GM20431 (cell line): ENCODE measurements around the gene SPATA2L.

Experiments
- in situ Hi-C: fragments of 300-500 bp; cut with MseI, MboI; formaldehyde crosslinking; loops from one replicate; pipeline ENCODE4 v1.15.0; 2020; ENCODE audit warnings: low sequenced_read_pairs; ENCODE audit not compliant: unreplicated experiment

The SPATA2L gene

DNA sequence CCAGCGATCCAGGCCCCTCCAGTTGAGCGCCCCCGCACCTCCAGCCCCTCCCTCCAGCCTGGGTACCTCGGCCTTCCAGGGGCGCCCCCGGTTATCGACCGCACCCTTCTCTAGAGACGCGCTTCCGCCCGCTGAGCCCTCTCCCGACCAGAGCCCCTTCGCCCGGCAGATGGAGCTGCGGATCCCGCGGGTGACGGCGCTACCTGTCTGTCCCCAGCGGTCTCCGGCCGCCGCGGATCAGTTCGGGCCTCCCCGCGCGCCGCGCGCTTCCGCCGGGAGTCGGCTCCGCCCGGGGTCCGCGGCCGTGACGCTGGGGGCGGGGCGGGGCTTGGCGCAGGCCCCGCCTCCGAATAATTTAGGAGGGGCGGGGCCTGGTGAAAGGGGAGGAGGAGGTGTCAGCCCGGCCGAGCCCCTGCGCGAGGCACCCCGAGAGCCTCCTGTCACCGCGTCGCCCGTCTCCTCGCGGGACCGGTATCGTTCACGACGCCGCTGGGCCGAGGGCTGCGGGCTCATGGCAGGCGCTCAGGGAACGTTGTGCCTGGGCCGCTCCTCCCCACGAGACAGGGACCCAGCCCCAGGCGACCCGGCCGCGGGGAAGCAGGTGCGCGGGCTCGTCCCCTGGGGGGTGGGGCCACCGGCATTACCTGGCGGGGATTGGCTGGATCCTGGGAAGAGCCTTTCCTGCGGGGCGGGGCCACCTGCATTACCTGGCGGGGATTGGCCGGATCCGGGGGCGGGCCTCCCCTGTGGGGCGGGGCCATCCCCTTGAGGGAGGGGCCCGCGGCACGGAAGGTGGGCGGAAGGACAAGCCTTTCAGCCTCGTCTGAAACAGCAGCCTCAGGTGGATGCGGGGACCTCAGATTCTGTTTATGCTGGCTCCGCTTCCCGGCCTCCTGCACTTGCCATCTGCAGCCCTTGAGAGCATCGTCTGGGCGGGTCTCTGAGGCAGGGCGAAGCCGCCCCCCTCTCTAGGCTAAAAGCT is at the start of gene SPATA2L:
Gene SPATA2L (minus strand): TSS at position 281 of the 982 bp plus-strand sequence. CDS start 473 bp downstream, outside the sequence.
- in situ Hi-C loops = no loop called here

DNA sequence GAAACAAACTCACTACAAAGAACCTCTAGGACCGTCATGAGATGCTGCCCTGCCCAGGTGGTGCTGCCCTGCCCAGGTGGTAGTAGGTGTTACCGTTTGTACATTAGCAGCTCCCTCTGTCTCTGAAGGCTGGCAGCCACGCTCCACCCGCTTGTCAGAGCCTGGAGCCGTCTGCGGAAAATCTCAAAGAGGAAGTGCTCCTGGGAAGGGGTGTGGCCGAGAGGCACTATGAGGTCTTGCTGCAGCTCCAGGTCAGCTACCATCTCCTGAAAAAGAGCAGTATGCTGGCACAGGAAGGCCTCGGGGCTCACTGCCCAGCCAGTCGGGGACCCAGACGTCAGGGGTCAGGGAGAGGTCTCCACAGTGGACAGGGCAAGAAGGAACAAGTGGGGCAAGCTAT is 48.1 kb upstream of the SPATA2L start:
- in situ Hi-C loops = no loop called here

GRCh38 chr16:89748921-89749320 is 47.4 kb upstream of the SPATA2L start:
- in situ Hi-C loops = no loop called here

GRCh38 chr16:89748076-89748475 is 46.6 kb upstream of the SPATA2L start:
- in situ Hi-C loops = no loop called here

DNA sequence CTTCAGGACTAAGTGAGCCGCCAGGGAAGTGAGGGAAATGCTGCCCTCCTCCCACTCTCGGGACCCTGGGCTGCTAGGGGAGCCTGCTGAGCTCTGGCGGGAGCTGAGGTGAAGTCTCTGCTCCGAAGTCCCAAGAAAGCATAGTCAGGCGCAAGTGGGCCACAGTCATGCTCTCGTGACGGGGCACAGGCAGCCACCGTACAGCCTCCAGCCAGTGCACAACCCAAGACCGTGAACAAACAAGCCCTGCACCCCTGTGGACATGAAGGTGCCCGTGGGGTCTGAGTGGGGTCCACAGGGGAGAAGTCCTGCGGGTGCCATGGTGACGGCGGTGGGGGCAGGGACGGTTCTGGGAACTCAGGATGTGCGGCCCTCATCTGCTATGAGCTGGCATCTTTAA is 44.5 kb upstream of the SPATA2L start:
- in situ Hi-C loops = no loop called here

DNA sequence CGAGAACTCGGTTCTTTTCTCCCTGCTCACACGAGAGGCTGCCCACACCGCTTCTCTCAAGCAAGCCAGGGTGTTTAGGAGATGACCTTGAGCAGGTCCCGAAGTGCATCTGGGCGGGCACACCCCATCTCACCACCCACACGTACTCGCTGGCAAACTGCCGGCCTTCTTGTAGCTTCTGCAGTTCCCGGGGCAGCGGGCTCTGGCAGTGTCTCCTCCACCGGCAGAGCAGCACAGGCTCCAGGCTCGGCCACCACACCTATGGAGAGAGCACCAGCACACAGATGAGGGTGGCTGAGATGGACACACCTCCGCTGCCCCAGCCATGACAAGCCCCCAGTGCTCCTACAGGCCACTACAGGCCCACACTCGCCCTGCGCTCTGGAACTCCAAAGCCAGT is 43.3 kb upstream of the SPATA2L start:
- in situ Hi-C loops = no loop called here

DNA sequence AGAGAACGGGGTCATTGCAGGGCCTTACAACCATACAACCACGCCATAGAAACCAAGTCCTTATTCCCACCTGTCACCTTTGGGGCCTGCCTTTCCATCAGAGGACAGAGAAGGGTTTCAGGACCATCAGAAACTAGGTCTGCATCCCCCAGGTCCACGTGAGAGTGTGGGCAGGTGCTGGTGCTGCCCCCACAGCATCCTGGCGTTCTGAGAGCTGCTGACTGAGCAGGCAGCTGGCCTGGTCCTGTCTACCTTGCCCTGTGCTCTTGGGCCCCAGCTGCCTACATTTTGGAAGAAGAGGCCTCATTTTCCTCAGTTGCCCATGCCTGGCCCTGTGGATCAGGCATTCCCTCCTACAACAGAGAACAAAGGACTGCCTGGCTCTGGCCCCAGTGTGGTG is 41.4 kb upstream of the SPATA2L start:
- in situ Hi-C loops = no loop called here

- in situ Hi-C loops = no loop called here
Measured at GRCh38 chr16:89741342-89742014, 40.0 kb upstream of the SPATA2L start.

DNA sequence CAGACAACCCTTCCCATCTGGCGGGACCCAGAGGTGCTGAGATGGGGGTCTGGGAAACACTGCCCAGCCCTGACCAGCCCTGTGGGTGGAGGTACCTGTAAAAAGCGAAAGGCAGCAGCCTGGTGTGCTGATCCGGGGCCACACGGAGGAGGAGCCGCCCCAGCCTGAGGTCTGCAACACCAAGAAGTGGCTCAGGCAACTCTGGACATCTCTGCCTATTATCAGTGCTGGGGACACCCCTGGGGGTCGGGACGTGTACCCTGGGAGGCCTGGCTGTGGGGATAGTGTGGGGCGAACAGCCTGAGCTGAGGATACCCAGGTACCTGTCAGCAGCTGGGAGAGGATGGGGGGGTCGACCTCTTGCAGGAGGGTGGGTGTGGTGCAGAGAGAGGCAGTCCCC is 37.9 kb upstream of the SPATA2L start:
- in situ Hi-C loops = no loop called here

DNA sequence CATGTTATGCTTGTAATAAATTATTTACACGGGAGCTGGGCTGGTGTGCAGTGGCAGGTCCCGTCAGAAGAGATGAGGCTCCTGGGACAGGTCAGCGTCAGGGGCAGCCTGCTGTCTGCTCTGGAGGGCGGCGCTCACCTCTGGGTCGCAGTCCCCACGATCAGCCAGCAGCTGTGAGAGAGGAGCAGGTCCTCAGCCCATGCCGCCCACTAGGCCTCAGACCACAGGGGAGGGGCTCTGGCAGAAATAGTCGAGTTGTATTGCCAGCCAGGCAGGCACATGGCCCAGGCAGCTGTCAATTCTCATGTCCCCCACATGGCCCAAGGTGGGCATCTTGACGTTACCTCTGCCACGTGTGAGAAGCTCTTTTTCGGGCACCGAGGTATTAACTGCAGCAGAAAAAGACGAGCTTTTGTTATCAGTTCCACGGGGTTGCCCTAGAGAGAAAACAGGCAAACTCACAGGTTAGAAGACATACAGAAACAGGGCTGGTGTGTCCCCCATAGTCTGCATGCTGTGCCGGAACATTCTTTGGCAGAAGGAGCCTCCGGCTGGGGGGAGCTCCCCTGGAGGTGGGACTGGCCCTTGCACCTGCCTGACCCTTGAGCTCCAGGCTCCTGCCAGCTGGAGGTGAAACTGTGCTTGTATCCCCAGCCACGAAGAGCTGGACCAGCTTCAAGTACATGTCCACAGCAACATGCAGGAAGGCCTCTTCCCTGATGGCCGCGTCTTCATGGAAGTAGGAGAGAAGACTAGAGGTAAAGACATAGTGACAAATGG is 37.2 kb upstream of the SPATA2L start:
- in situ Hi-C loops = no loop called here

GRCh38 chr16:89738072-89738377 is 36.5 kb upstream of the SPATA2L start:
- in situ Hi-C loops = no loop called here

DNA sequence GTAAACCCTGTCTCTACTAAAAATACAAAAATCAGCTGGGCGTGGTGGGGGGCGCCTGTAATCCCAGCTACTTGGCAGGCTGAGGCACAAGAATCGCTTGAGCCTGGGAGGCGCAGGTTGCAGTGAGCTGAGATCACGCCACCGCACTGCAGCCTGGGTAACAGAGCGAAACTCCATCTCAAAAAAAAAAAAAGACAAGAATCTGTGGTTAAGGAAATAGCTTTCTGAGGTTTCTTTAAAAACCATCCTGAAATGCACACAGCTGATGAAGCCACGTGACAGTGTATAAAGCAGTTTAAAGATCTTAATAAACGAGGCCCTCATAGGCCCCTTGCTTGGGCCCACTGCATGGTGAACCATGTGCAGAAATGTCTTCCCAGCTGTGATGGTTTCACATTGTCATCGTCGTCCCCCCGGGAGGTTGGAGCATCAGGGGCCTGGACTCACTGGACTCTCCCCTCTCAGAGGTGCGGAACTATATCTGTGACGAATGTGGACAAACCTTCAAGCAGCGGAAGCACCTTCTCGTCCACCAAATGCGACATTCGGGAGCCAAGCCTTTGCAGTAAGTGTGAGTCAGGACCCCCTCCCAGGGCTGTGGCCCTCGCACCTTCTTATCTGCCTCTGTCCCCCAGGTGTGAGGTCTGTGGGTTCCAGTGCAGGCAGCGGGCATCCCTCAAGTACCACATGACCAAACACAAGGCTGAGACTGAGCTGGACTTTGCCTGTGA is 36.0 kb upstream of the SPATA2L start:
- in situ Hi-C loops = no loop called here

- in situ Hi-C loops = no loop called here
Measured at GRCh38 chr16:89736554-89736953, 35.0 kb upstream of the SPATA2L start.

DNA sequence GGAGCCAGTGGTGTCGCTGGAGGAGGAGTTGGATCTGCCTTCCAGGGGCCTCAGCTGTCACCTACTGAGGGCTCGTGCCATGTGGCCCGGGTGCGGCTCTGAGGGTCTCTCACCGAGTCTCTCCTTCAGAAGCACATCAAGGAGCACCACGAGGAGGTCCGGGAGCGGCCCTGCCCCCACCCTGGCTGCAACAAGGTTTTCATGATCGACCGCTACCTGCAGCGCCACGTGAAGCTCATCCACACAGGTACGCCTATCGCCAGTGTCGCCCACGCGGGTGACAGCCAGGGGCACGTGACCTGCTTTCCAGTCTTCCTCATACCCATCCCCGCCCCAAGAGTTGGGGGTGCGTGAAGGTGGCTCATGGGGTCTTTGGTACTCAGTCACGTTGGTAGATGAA is 32.3 kb upstream of the SPATA2L start:
- in situ Hi-C loops = no loop called here

DNA sequence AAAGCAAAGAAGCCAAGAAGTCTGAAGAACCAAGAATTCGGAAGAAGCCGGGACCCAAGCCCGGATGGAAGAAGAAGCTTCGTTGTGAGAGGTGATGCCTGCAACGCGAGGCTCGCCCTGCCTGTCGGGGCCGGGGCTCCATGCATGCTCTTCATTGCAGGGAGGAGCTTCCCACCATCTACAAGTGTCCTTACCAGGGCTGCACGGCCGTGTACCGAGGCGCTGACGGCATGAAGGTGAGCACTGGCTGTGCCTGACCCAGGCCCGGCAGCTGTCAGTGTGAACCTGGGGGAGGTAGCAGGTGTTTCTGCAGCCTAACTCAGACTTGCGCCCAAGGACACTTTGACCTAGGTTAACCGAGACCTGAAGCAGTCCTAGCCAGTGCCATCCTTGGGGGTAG is 31.8 kb upstream of the SPATA2L start:
- in situ Hi-C loops = no loop called here

GRCh38 chr16:89732918-89733242 is 31.4 kb upstream of the SPATA2L start:
- in situ Hi-C loops = no loop called here

- in situ Hi-C loops = no loop called here
Measured at GRCh38 chr16:89732142-89732917, 30.8 kb upstream of the SPATA2L start.

DNA sequence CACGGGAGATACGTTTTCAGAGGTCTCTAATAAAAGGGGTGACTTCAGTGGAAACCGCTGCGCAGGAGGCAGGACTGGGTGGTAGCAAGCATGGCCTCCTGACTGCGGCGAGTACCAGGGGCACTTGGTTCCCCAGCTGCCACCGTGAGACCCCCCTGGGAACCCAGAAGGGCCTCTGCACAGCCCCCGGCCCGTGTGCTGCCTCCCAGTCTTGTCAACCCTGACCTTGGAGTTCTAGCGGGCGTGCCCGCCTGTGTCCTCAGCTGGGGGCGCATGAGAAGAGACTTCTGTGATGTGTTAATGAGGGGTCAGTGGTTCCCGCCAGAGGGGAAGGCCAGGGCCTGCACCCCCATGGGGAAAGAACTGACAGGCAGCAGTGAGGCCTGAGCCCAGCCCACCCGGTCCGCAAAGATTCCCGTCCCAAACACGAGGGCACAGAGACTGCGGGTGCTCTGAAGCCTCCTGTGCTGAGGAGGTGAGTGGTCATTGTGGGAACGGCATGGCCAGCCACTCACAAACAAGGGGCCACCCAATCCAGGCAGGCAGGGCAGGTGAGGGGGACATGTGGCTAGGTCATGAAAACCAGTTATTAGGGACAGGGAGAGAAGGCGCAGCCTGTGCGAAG is 29.2 kb upstream of the SPATA2L start:
- in situ Hi-C loops = no loop called here
